Ovary (tissue), 3 donors: Measurements from ENCODE around the gene PTGES2.
"Not testable (repeated sequence)": the region's sequence is repeated elsewhere in the genome, so short reads cannot be mapped to it uniquely, and the experiment has no call there.

ENCODE experiments used
- EP300 ChIP-seq: sonication (generic); formaldehyde crosslinking; IDR thresholded peaks from one replicate; pipeline ENCODE4 v1.6.1; 2017; ENCODE audit warnings: antibody characterized with exemption
- POLR2A ChIP-seq: fragments of 450-650 bp; IDR thresholded peaks from one replicate; pipeline ENCODE4 v1.6.1; 2017; ENCODE audit warnings: antibody characterized with exemption, mild to moderate bottlenecking, moderate library complexity
- TF ChIP-seq, protein P1 (sequence below), 3 donors: fragments of 450-650 bp in 2 of 3; fragments of 200-600 bp in 1 of 3; IDR thresholded peaks; one replicate each; pipeline versions ENCODE4 v1.5.1 to v1.8.0; 2016 to 2022; ENCODE audit warnings: antibody characterized with exemption in 3 of 3, mild to moderate bottlenecking in 1 of 3
- donor health status: DM: no; HTN: no; CAD: no.

DNA sequence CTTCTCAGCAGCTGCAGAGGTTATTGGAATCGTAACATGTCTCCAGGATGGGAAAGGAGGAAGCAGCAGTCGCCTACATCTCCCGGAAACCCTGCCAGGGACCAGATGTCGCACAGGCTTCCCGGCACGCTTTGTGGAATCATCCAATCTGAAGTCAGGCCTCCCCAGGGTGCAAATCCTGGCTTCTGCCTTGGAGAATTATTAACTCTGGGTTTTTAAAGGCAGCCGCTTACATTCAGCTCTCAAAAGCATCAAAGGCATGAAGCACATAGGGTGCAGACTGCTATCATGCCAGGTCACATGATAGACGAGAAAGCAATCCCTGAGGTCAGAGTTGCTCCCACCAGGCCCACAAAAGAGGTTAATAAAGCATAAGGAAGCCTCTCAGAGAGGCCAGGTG is 4.6 kb upstream of the PTGES2 start:
- TF ChIP-seq EP300, POLR2A: not testable (repeated sequence)
- TF ChIP-seq, protein P1, sequence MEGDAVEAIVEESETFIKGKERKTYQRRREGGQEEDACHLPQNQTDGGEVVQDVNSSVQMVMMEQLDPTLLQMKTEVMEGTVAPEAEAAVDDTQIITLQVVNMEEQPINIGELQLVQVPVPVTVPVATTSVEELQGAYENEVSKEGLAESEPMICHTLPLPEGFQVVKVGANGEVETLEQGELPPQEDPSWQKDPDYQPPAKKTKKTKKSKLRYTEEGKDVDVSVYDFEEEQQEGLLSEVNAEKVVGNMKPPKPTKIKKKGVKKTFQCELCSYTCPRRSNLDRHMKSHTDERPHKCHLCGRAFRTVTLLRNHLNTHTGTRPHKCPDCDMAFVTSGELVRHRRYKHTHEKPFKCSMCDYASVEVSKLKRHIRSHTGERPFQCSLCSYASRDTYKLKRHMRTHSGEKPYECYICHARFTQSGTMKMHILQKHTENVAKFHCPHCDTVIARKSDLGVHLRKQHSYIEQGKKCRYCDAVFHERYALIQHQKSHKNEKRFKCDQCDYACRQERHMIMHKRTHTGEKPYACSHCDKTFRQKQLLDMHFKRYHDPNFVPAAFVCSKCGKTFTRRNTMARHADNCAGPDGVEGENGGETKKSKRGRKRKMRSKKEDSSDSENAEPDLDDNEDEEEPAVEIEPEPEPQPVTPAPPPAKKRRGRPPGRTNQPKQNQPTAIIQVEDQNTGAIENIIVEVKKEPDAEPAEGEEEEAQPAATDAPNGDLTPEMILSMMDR (IDR thresholded peaks at IDR 0.05) = not testable (repeated sequence)
